ENCODE measurements around the gene ASPSCR1.

The ASPSCR1 gene

DNA sequence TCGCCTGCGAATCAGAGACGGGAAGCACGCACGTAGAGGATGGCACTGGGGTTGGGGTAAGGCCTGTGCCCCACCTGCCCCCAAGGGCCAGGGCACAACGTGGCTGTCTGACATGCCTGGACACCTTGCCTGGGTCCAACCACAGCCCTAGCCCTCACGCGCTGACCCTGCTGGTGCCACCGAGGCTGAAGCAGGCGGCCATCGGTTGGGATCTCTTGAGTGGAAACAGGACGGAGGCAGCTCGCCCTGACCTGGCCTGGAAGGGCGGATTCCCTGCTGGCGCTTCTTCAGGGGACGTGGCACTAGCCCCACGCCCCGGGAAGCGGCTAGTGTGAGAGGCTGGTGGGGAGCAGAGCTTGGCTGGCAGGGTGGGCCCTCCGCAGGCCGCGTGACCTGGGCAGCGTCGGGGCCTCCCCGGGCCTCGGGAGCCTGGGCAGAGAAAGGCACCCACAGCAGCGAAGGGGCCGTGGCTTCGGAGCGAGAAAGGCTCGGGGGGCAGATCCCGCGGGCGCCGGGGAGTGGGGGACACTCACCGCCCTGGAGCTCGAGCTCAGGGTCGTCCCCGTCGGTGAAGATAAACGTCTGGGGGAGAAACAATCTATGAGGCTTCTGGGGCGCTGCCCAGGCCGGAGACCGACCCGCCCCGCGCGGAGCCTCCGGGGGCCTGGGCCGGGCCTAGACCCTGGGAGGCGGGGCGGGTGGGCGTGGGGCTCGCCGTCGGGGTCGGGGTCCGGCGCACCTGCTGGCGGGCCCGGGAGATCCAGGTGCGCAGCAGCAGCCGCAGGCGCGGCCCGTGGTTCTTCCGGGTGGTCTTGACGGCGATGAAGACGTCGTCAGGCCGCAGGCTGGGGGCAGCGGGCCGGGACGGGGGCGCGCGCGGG lies 73.6 kb downstream of the ASPSCR1 start:
- Histone ChIP-seq H3K27me3 (replicated peaks in 2 of 5; ENCODE audit: control insufficient read depth in 4 of 5, insufficient read depth in 5 of 5, low read length in 4 of 5) (no peaks in the 10 kb centered on the region), H3K4me3 (ENCODE audit: control insufficient read depth in 1 of 7, extremely low read depth in 1 of 7, insufficient read depth in 4 of 7, low read depth in 2 of 7, low read length in 6 of 7) (peak overlapping the region; percentile 62 to 95 (median 81)), H3K36me3 (ENCODE audit: control insufficient read depth in 4 of 4, insufficient read depth in 4 of 4, low read length in 3 of 4) (peaks cover 4 to 60% (median 33%) of the 10 kb centered on the region in 4 experiments), H3K27ac (ENCODE audit: insufficient read depth in 1 of 2, low read depth in 1 of 2, low read length in 2 of 2, poor library complexity in 1 of 2, severe bottlenecking in 2 of 2) (peak overlapping the region in 1 of 2 experiments; percentile 61), H3K9me3 (ENCODE audit: control extremely low read depth in 1 of 5, control insufficient read depth in 4 of 5, insufficient read depth in 2 of 5, low read depth in 1 of 5, low read length in 4 of 5) (no peaks in the 10 kb centered on the region), H3K4me1 (ENCODE audit: control extremely low read depth in 1 of 4, control insufficient read depth in 4 of 4, insufficient read depth in 4 of 4, low read length in 3 of 4) (peaks cover 0 to 25% (median 21%) of the 10 kb centered on the region in 4 experiments)
- ChIA-PET POLR2A (no interaction called here), CTCF (interaction anchor here (1.2 to 1.9 kb wide), 2 partner anchors 9 to 13 kb away, joined by 5 to 8 read pairs; partner anchors contain the start of gene DCXR)
- peak in 1 of 3 donors; percentile 13 for DNase-seq
- WGBS (ENCODE audit: insufficient coverage): 29% methylated on average over 47 of the region's 79 CpGs

DNA sequence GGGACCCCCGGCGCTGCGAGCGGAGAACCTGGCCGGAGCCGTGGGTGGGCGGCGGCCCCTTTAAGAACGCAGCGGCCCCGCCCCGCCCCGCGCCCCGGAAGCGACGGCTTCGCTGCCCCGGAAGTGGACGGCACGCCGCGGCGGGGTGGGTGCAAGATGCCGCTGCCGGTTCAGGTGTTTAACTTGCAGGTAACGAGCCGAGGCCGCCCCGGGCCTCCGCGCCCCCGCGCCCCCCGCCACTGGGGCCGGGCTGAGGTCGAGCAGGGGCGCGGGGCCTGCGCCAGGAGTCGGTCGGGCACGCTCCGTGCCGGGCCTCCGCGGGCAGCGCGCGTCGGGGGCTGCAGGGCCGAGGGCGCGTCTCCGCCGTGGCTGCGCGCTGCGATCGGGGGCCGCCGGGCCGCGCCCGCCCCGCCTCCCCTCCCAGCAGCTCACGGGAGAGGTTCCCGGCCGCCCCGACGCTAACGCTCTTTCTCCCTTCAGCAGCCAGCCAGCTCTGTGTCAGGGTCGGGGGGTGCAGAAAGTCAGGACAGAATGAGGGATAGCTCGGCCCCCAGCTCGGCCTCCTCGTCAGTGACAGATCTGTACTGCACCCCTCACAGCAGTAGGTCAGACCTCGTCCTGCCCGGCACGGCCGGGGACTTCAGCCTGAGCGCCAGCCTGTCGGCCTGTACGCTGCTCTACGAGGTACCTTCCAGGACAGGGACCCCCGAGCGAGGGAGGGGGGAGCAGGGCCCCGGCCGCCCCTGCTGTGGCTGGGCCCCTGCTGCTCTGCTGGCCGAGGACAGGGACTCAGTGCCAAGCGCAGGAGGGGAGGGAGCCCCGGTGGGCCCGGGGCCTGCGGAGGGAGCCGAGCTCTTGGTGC lies 74.6 kb downstream of the ASPSCR1 start, which contains the start of the genes GPS1 and RFNG:
GPS1 (plus strand) TSS at position 123 of the 862 bp plus-strand sequence; CDS start at position 157, 34 bp downstream.
RFNG (minus strand) TSS at position 36 of the 862 bp plus-strand sequence. CDS start 45 bp downstream, outside the sequence.
- CTCF ChIA-PET: interaction anchor here (1.0 kb wide), 1 partner anchor 14 kb away, joined by 3 read pairs; no protein-coding TSS in a partner anchor
- WGBS (ENCODE audit: insufficient coverage): under 1% methylated on average over 77 of the region's 94 CpGs
- H3K36me3 ChIP-seq (ENCODE audit: control insufficient read depth in 4 of 4, insufficient read depth in 4 of 4, low read length in 3 of 4): peaks cover 4 to 68% (median 38%) of the 10 kb centered on the region in 4 experiments
- peaks cover 0 to 25% (median 21%) of the 10 kb centered on the region in 4 experiments for H3K4me1 ChIP-seq (ENCODE audit: control extremely low read depth in 1 of 4, control insufficient read depth in 4 of 4, insufficient read depth in 4 of 4, low read length in 3 of 4)
- peak; percentile 25 to 54 (median 37) for DNase-seq
- no peaks in the 10 kb centered on the region for H3K9me3 ChIP-seq (ENCODE audit: control extremely low read depth in 1 of 5, control insufficient read depth in 4 of 5, insufficient read depth in 2 of 5, low read depth in 1 of 5, low read length in 4 of 5)
- peak within 1 kb of the TSS; percentile 25 to 66 for H3K27ac ChIP-seq (ENCODE audit: insufficient read depth in 1 of 2, low read depth in 1 of 2, low read length in 2 of 2, poor library complexity in 1 of 2, severe bottlenecking in 2 of 2)
- peak within 1 kb of the TSS; percentile 62 to 95 (median 81) for H3K4me3 ChIP-seq (ENCODE audit: control insufficient read depth in 1 of 7, extremely low read depth in 1 of 7, insufficient read depth in 4 of 7, low read depth in 2 of 7, low read length in 6 of 7)
- H3K27me3 ChIP-seq (replicated peaks in 2 of 5; ENCODE audit: control insufficient read depth in 4 of 5, insufficient read depth in 5 of 5, low read length in 4 of 5): no peaks in the 10 kb centered on the region
- POLR2A ChIA-PET: interaction anchor here (0.7 kb wide), 1 partner anchor 9 kb away, joined by 3 read pairs; no protein-coding TSS in a partner anchor

DNA sequence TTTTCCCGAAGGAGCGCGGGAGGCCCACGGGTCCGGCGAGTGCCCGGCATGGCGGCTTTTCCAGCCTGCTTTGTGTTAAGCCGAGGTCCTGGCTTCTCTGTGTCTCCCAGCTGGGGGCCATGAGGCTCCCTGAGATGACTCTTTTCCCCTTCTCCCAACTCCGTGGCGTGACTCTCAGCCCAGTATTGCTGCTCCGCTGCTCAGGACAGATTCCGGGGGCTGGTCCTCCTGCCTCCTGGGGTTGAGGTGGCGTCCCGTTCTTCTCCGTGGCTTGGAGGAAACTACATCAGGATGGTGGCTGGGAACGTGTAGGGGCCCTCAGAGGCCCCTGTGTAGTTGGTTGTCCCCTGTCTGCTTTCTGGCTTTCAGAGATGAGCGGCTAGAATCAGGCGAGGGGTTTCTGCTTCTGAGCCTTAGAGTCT lies 75.2 kb downstream of the ASPSCR1 start:
- H3K4me1 ChIP-seq (ENCODE audit: control extremely low read depth in 1 of 4, control insufficient read depth in 4 of 4, insufficient read depth in 4 of 4, low read length in 3 of 4): peaks cover 0 to 25% (median 21%) of the 10 kb centered on the region in 4 experiments
- ChIA-PET POLR2A (interaction anchor here (0.7 kb wide), 1 partner anchor 8 kb away, joined by 3 read pairs; no protein-coding TSS in a partner anchor), CTCF (interaction anchor here (1.0 kb wide), 1 partner anchor 15 kb away, joined by 3 read pairs; no protein-coding TSS in a partner anchor)
- H3K27ac ChIP-seq (ENCODE audit: insufficient read depth in 1 of 2, low read depth in 1 of 2, low read length in 2 of 2, poor library complexity in 1 of 2, severe bottlenecking in 2 of 2): peak overlapping the region; percentile 25 to 66
- H3K27me3 ChIP-seq (replicated peaks in 2 of 5; ENCODE audit: control insufficient read depth in 4 of 5, insufficient read depth in 5 of 5, low read length in 4 of 5): no peaks in the 10 kb centered on the region
- WGBS (ENCODE audit: insufficient coverage): 44% methylated on average over 19 of the region's 19 CpGs
- H3K36me3 ChIP-seq (ENCODE audit: control insufficient read depth in 4 of 4, insufficient read depth in 4 of 4, low read length in 3 of 4): peaks cover 4 to 69% (median 37%) of the 10 kb centered on the region in 4 experiments
- H3K9me3 ChIP-seq (ENCODE audit: control extremely low read depth in 1 of 5, control insufficient read depth in 4 of 5, insufficient read depth in 2 of 5, low read depth in 1 of 5, low read length in 4 of 5): no peaks in the 10 kb centered on the region
- no peak for DNase-seq
- H3K4me3 ChIP-seq (ENCODE audit: control insufficient read depth in 1 of 7, extremely low read depth in 1 of 7, insufficient read depth in 4 of 7, low read depth in 2 of 7, low read length in 6 of 7): peak overlapping the region; percentile 62 to 95 (median 81)

DNA sequence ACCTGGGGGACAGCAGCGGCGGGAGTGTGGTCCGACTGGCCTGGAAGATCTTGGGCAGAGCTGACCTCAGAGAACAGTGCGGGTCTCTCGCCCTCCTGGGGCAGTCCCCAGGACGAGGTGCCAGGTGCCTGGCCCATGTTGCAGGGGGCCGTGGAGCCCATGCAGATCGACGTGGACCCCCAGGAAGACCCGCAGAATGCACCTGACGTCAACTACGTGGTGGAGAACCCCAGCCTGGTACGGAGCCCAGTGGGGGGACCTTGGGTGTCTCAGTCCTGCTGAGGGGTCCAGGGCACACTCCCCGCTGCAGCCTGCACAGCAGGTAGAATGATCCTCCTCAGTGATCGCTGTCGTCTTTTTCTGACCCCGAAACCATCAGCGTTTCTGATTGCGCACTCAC lies 75.7 kb downstream of the ASPSCR1 start:
- H3K9me3 ChIP-seq (ENCODE audit: control extremely low read depth in 1 of 5, control insufficient read depth in 4 of 5, insufficient read depth in 2 of 5, low read depth in 1 of 5, low read length in 4 of 5): no peaks in the 10 kb centered on the region
- H3K4me3 ChIP-seq (ENCODE audit: control insufficient read depth in 1 of 7, extremely low read depth in 1 of 7, insufficient read depth in 4 of 7, low read depth in 2 of 7, low read length in 6 of 7): peak overlapping the region in 3 of 7 experiments; percentile 81 to 95 (median 86)
- ChIA-PET POLR2A (no interaction called here), CTCF (interaction anchor here (1.0 kb wide), 1 partner anchor 15 kb away, joined by 3 read pairs; no protein-coding TSS in a partner anchor)
- peaks cover 0 to 25% (median 21%) of the 10 kb centered on the region in 4 experiments for H3K4me1 ChIP-seq (ENCODE audit: control extremely low read depth in 1 of 4, control insufficient read depth in 4 of 4, insufficient read depth in 4 of 4, low read length in 3 of 4)
- 97% methylated on average over 19 of the region's 19 CpGs for WGBS (ENCODE audit: insufficient coverage)
- H3K36me3 ChIP-seq (ENCODE audit: control insufficient read depth in 4 of 4, insufficient read depth in 4 of 4, low read length in 3 of 4): peaks cover 4 to 69% (median 39%) of the 10 kb centered on the region in 4 experiments
- H3K27ac ChIP-seq (ENCODE audit: insufficient read depth in 1 of 2, low read depth in 1 of 2, low read length in 2 of 2, poor library complexity in 1 of 2, severe bottlenecking in 2 of 2): no peak overlapping the region
- no peak for DNase-seq
- H3K27me3 ChIP-seq (replicated peaks in 2 of 5; ENCODE audit: control insufficient read depth in 4 of 5, insufficient read depth in 5 of 5, low read length in 4 of 5): no peaks in the 10 kb centered on the region

DNA sequence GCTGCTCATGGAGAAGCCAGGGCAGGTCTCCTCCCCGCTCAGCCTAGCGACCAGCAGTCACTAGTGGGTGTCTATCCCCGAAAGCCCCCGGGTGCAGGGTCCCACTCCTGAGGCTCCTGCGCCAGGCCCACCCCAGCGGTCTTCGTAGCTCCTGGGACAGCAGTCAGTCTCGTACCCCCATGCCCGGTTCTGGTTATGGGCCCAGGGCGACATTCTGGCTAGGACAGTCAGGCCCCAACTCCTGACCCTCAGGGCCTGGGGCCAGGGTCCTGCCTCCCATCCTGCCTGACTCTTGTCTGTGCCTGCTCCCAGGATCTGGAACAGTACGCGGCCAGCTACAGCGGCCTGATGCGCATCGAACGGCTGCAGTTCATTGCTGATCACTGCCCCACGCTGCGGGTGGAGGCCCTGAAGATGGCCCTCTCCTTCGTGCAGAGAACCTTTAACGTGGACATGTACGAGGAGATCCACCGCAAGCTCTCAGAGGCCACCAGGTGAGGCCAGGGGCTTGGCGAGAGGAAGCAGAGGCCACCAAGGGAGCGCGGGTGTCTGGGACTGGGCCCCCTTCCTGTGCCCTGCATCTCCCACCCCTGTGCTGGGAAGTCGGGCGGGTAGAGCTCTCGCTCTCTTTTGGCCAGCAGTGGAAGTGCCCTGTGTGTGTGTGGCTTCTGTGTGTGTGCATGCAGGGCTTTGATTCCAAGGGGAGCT lies 76.3 kb downstream of the ASPSCR1 start:
- Histone ChIP-seq H3K9me3 (ENCODE audit: control extremely low read depth in 1 of 5, control insufficient read depth in 4 of 5, insufficient read depth in 2 of 5, low read depth in 1 of 5, low read length in 4 of 5) (no peaks in the 10 kb centered on the region), H3K4me1 (ENCODE audit: control extremely low read depth in 1 of 4, control insufficient read depth in 4 of 4, insufficient read depth in 4 of 4, low read length in 3 of 4) (peaks cover 0 to 25% (median 21%) of the 10 kb centered on the region in 4 experiments), H3K27me3 (replicated peaks in 2 of 5; ENCODE audit: control insufficient read depth in 4 of 5, insufficient read depth in 5 of 5, low read length in 4 of 5) (no peaks in the 10 kb centered on the region), H3K4me3 (ENCODE audit: control insufficient read depth in 1 of 7, extremely low read depth in 1 of 7, insufficient read depth in 4 of 7, low read depth in 2 of 7, low read length in 6 of 7) (no peak overlapping the region), H3K27ac (ENCODE audit: insufficient read depth in 1 of 2, low read depth in 1 of 2, low read length in 2 of 2, poor library complexity in 1 of 2, severe bottlenecking in 2 of 2) (no peak overlapping the region), H3K36me3 (ENCODE audit: control insufficient read depth in 4 of 4, insufficient read depth in 4 of 4, low read length in 3 of 4) (peaks cover 4 to 72% (median 38%) of the 10 kb centered on the region in 4 experiments)
- no peak for DNase-seq
- 99% methylated on average over 24 of the region's 28 CpGs for WGBS (ENCODE audit: insufficient coverage)
- ChIA-PET POLR2A (no interaction called here), CTCF (interaction anchor here (1.0 to 1.1 kb wide), 2 partner anchors 16 to 24 kb away, joined by 3 read pairs; no protein-coding TSS in a partner anchor)

Data from common myeloid progenitor, CD34-positive (primary cell).